ENCODE measurements around the gene UPK3A.

GRCh38 chr22:45278125-45278524 is 6.6 kb upstream of the UPK3A start:
- TF ChIP-seq POLR2AphosphoS5 (IDR thresholded peaks at IDR 0.05): no peak
- TF ChIP-seq CTCF (IDR thresholded peaks at IDR 0.05; ENCODE audit: poor library complexity, severe bottlenecking): no peak
- no peak for TF ChIP-seq EP300 (conservative IDR thresholded peaks at IDR 0.05; ENCODE audit: poor library complexity, severe bottlenecking)
- no peak for TF ChIP-seq RAD21 (conservative IDR thresholded peaks at IDR 0.05)
- no peak for TF ChIP-seq REST (IDR thresholded peaks at IDR 0.05; ENCODE audit: borderline replicate concordance)

All from neural cell (in vitro differentiated cells).